HFFc6 (cell line): ENCODE data around the gene TSGA10IP. TPM values are rescaled to one million over a fixed set of nuclear protein-coding genes. Genes with fewer than 3 reads are reported as not detected.

Experiments
- DNase-seq: peaks from one replicate; pipeline ENCODE4 v3.0.0-alpha.2; 2018
- H3K27ac Mint-ChIP-seq: 2 replicates; pipeline ENCODE4 v1.8.0; 2020; ENCODE audit warnings: mild to moderate bottlenecking, mixed read lengths
- H3K27me3 Mint-ChIP-seq: 2 replicates; pipeline ENCODE4 v1.8.0; 2021; ENCODE audit warnings: mild to moderate bottlenecking, moderate library complexity, mixed read lengths; ENCODE audit not compliant: insufficient read depth
- H3K36me3 Mint-ChIP-seq: 2 replicates; pipeline ENCODE4 v1.8.0; 2021; ENCODE audit warnings: low read depth, mixed read lengths
- H3K4me1 Mint-ChIP-seq: 2 replicates; pipeline ENCODE4 v1.8.0; 2020; ENCODE audit warnings: low read depth, mixed read lengths
- H3K4me3 Mint-ChIP-seq: 2 replicates; pipeline ENCODE4 v1.8.0; 2020; ENCODE audit warnings: mild to moderate bottlenecking, moderate library complexity, mixed read lengths
- H3K9me3 Mint-ChIP-seq: 2 replicates; pipeline ENCODE4 v1.8.0; 2020; ENCODE audit warnings: mild to moderate bottlenecking, mixed read lengths
- CTCF ChIP-seq: fragments of 200-600 bp; sonication (generic); IDR thresholded peaks from 2 replicates; pipeline ENCODE4 v1.5.0; 2021; ENCODE audit warnings: antibody characterized with exemption, mild to moderate bottlenecking
- long read RNA-seq: library from polyadenylated mRNA; unstranded; transcript quantifications from one replicate; pipeline ENCODE4 v2.0.0, GENCODE V29; 2019
- total RNA-seq, 6 experiments: library from RNA; stranded (reverse); fragmentation: NEBNext Ultra II Directional; extraction: Animal tissue kit (Norgen Biotek cat#: 25700); gene quantifications; 2 replicates in 1 of 6; 3 replicates in 5 of 6; pipeline ENCODE4 v1.2.3, GENCODE V29; 2021

Gene TSGA10IP
- total RNA-seq, result under 1 TPM in 1 of 6 experiments, not detected in 5; 0.23 TPM
- long read RNA-seq, result 0 reads

- no peak within 1 kb of the TSS for H3K27ac Mint-ChIP-seq
- H3K36me3 Mint-ChIP-seq, result no peaks in the 10 kb centered on the region
- peaks cover 8% of the 10 kb centered on the region for H3K27me3 Mint-ChIP-seq
- TF ChIP-seq CTCF, result no peak
- DNase-seq, result no peak
- no peaks in the 10 kb centered on the region for H3K9me3 Mint-ChIP-seq
- no peak within 1 kb of the TSS for H3K4me3 Mint-ChIP-seq
- peaks cover 28% of the 10 kb centered on the region for H3K4me1 Mint-ChIP-seq
These were observed at the start of gene TSGA10IP for GRCh38 chr11:65945430-65945911. TSS of gene TSGA10IP (plus strand) at chr11:65945480. CDS start at chr11:65945676, 196 bp downstream.

- H3K9me3 Mint-ChIP-seq, result peaks cover 18% of the 10 kb centered on the region
- peaks cover 57% of the 10 kb centered on the region for H3K4me1 Mint-ChIP-seq
- H3K36me3 Mint-ChIP-seq, result peaks cover 59% of the 10 kb centered on the region
- peaks cover 85% of the 10 kb centered on the region for H3K27me3 Mint-ChIP-seq
- TF ChIP-seq CTCF, result no peak
- H3K27ac Mint-ChIP-seq, result peak overlapping the region; percentile 99
- peak overlapping the region; percentile 97 for H3K4me3 Mint-ChIP-seq
- DNase-seq, result no peak
These were observed 49.7 kb upstream of the TSGA10IP start for GRCh38 chr11:65895482-65895981.

- Mint-ChIP-seq H3K27me3 (peaks cover 79% of the 10 kb centered on the region), H3K4me3 (peak overlapping the region; percentile 97), H3K36me3 (peaks cover 59% of the 10 kb centered on the region), H3K27ac (peak overlapping the region; percentile 99), H3K4me1 (peaks cover 65% of the 10 kb centered on the region), H3K9me3 (peaks cover 18% of the 10 kb centered on the region)
- DNase-seq, result no peak
- TF ChIP-seq CTCF, result no peak
These were observed 49.0 kb upstream of the TSGA10IP start for GRCh38 chr11:65896034-65896999.

- Mint-ChIP-seq H3K27me3 (peaks cover 72% of the 10 kb centered on the region), H3K4me1 (peaks cover 70% of the 10 kb centered on the region), H3K27ac (peak overlapping the region; percentile 99), H3K36me3 (peaks cover 59% of the 10 kb centered on the region), H3K4me3 (peak overlapping the region; percentile 97), H3K9me3 (peaks cover 18% of the 10 kb centered on the region)
- no peak for DNase-seq
- TF ChIP-seq CTCF, result no peak
These were observed 48.2 kb upstream of the TSGA10IP start for GRCh38 chr11:65897020-65897471.

- Mint-ChIP-seq H3K4me3 (peak overlapping the region; percentile 97), H3K27me3 (peaks cover 54% of the 10 kb centered on the region), H3K4me1 (peaks cover 70% of the 10 kb centered on the region), H3K9me3 (peaks cover 18% of the 10 kb centered on the region), H3K36me3 (peaks cover 47% of the 10 kb centered on the region), H3K27ac (peak overlapping the region; percentile 99)
- no peak for DNase-seq
- no peak for TF ChIP-seq CTCF
These were observed 46.5 kb upstream of the TSGA10IP start for GRCh38 chr11:65898656-65899355.
